Cardiac septum (tissue), 1 donor: ENCODE results near the gene FAH. TPM values are rescaled to one million over a fixed set of nuclear protein-coding genes. Genes with fewer than 3 reads are reported as not detected.
A peak's percentile ranks its signal among the peaks of the same experiment; 100 is the strongest.
"Not testable (repeated sequence)": the region's sequence is repeated elsewhere in the genome, so short reads cannot be mapped to it uniquely, and the experiment has no call there.

Source experiments
- DNase-seq: peaks from one replicate; pipeline ENCODE4 v3.0.0-alpha.2; 2020; ENCODE audit warnings: low spot score
- intact Hi-C: fragments of 100-400 bp; cut with DNase I; formaldehyde crosslinking; loops from one replicate; pipeline ENCODE4 v1.14.0; 2022
- total RNA-seq: library from RNA; stranded (reverse); fragmentation: NEBNext Ultra II Directional; extraction: Animal tissue kit (Norgen Biotek cat#: 25700); gene quantifications from one replicate; pipeline ENCODE4 v1.2.1, GENCODE V29; 2021
- donor health status: DM: no; HTN: no; CAD: no.

The FAH gene
- total RNA-seq, 1 donor from 2014 or later = 25.2 TPM

GRCh38 chr15:80141916-80142598 lies 10.7 kb upstream of the FAH start:
- DNase-seq = no peak
- intact Hi-C loops = no loop called here

- intact Hi-C loops = no loop called here
- no peak for DNase-seq
These were observed 10.2 kb upstream of the FAH start for GRCh38 chr15:80142646-80143045.

DNA sequence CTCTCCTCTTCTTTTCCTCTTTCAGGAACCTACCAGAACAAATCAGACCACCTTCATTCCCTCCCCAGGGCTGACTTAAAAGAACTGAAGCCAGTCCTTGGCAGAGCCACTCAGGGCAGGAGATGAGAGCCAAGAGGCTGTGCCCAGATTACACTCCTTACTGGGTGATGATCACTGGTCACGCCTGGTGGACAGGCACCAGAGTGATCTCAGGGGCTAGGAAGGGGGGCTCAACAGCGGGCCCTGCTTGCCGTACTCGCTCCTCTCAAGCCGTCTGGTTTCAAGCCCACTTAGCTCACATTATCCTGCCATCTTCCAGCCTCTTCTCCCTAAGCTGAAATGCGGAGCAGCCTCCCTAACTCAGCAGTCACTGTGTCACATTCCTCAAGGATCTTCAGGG lies 1.7 kb upstream of the FAH start:
- DNase-seq = no peak
- intact Hi-C loops = loop anchor here (5.0 to 10.0 kb wide), 3 partner anchors 89 to 256 kb away; partner anchors contain the start of gene MTHFS

DNA sequence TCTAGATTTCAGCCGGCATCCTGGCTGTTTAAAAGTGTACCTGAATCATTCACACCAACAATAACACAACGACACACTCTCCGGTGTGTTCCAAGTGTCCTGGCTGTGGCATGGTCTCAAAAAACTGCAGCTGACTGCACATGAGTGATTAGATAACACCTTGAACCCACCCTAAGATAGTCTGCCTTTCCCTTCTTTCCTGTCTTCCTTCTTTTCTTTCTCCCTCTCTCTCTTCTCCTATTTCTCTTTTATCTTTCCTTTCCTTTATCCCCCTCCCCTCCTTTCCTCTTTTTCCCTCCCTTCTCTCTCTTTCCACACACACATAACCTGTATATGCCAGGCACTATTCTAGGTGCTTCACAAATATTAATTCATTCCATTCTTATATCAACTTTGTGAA lies 1.2 kb upstream of the FAH start:
- intact Hi-C loops = loop anchor here (5.0 to 10.0 kb wide), 3 partner anchors 89 to 257 kb away; partner anchors contain the start of gene MTHFS
- no peak for DNase-seq

DNA sequence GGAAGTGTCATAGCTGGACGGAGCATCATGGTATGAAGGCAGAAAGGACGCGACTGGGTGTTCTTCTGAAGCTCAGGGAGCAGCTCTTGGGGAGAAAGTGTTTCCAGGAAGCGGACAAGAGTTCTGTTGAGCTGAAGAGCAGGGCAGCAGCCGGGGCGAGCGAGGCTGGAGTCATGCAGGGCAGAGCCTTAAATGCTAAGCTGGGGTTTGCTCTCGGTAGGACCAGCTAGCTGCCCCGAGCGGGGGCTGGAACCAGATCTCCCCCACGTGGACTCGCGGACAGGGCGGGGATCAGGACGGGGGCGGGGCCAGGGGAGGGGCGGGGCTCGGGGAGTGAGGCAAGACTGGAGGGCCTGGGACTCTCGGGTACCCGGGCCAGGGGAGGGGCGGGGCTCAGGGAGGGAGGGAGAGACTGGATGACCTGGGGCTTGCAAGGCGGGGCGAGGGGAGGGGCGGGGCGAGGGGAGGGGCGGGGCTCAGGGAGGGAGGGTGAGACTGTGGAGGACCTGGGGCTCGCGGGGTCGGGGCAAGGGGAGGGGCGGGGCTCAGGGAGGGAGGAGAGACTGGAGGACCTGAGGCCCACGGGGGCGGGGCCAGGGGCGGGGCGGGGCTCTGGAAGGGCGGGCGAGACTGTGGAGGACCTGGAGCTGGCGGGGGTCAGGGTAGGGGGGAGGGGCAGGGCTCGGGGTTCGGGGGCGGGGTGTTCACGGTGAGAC lies 461 bp upstream of the FAH start:
- intact Hi-C loops = loop anchor here (5.0 to 10.0 kb wide), 3 partner anchors 90 to 258 kb away; partner anchors contain the start of gene MTHFS

DNA sequence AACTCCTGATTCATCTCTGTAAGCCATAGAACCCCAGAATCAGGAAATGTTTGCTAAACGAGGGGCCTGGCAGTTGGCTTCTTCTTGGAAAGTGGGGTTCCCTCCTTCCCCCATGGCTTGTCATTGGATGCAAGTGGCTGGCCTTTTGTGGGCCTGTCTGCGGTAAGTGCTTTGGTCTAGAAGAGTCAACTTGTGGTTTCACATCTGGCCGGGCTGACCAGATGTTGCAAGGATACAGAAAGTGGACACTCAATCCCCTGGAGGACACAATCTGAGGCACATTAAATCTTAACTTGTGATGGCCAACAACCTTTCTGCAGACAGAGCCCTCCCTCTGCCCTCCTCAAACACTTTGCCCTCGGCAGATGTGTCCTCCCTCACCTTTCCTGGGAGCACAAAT lies 1.1 kb downstream of the FAH start:
- no peak for DNase-seq
- intact Hi-C loops = loop anchor here (5.0 to 10.0 kb wide), 3 partner anchors 92 to 259 kb away; partner anchors contain the start of gene MTHFS

More for the DNA sequence above, 461 bp upstream of the FAH start:
- peak; percentile 96 for DNase-seq

DNA sequence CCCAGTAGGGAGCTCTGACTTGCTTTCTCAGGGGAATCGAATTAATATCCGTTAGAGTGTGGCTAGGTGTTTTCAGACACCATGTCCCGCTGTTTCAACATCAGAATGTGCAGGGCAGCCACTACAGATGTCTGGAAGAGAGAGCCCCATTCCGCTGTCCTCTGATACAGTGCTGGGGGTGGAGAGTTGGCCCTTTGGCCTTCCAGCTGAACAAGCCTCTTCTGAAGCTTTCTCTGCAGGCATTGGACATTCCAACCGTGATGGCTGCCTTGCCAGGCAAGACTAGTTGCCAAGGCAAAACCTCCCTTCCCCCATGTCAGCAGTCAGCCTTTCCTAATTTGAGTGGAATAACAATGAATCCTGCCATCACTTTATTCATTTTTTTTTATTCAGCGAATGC lies 1.5 kb downstream of the FAH start:
- intact Hi-C loops = loop anchor here (5.0 to 10.0 kb wide), 3 partner anchors 92 to 260 kb away; partner anchors contain the start of gene MTHFS
- DNase-seq = no peak

DNA sequence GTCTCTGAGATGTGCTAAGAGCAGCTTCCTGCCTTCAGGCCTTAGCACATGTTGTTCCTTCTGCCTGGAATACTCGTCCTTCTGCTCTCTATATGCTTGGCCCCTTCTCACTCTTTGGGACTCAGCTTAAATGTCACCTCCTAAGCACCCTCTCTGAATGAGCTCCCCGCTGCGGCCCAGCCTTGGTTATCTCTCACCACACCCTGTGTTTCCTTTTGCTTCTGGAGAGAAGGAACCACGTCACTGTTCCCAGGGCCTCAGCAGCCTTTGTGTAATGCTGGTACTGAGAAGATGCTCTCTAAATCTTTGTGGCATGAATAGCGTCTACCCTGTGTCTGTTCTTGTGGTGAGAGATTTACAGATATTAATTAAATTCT lies 2.2 kb downstream of the FAH start:
- intact Hi-C loops = loop anchor here (10.0 kb wide), 1 partner anchor 260 kb away; the partner anchor contains the start of gene MTHFS
- no peak for DNase-seq

- intact Hi-C loops = loop anchor here (10.0 kb wide), 1 partner anchor 261 kb away; the partner anchor contains the start of gene MTHFS
- not testable (repeated sequence) for DNase-seq
These were observed 2.8 kb downstream of the FAH start for GRCh38 chr15:80155378-80156175.

GRCh38 chr15:80156176-80156720 lies 3.4 kb downstream of the FAH start:
- DNase-seq = no peak
- intact Hi-C loops = loop anchor here (10.0 kb wide), 1 partner anchor 261 kb away; the partner anchor contains the start of gene MTHFS

DNA sequence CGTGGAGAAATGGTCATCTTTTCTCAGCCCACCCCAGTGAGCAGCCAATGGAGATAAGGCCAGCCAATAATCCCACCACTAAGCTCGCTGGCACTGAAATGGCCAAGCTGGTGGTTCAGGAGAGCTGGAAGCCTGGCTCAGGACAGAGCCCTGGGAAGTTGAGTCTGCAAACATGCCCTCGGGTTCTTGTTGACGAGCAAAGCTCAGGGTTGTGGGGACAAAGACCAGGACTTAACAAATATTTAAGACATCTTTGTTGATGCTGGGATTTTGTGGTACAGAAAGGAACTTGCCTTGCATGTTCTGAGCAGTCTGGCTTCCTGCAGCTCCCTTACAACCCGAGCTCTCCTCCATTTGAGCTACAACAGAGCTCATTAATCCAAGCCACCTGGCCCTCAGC lies 4.4 kb downstream of the FAH start:
- intact Hi-C loops = loop anchor here (10.0 kb wide), 1 partner anchor 262 kb away; the partner anchor contains the start of gene MTHFS

GRCh38 chr15:80159301-80159700 lies 6.5 kb downstream of the FAH start:
- intact Hi-C loops = loop anchor here (10.0 kb wide), 1 partner anchor 264 kb away; the partner anchor contains the start of gene MTHFS
- DNase-seq = no peak

More for the DNA sequence above, 4.4 kb downstream of the FAH start:
- no peak for DNase-seq

DNA sequence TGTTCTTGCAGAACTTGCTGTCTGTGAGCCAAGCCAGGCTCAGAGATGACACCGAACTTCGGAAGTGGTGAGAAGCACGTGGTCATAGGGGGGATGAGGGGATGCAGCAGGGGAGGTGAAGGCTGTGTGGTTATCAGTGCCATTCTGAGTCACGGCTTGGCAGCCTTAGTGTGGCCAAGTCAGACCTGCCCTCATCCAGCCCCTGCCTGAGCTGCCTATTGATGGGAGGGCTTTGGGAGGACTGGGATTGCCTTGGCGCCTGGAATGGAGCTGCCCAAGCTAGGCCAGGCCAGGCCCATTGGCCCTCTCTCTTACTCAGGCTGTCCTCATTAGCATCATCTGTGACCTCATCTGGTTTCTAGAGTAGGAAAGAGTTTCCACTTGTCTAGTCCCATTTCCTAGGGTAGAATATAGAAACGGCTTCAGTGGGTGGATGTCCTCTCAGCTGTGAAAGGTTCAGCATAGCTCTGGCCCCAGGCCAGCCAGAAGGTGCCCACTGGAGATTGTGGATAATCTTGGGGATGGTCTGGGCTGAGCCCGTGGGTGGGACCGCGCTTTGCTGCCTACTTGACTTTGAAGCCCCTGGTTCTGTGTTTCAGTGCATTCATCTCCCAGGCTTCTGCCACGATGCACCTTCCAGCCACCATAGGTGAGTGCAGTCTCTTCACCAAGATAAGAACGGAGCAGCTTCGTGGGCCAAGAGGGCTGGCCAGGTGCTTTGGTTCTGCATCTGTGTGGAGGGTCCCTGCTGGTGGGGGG lies 7.2 kb downstream of the FAH start:
- intact Hi-C loops = loop anchor here (10.0 kb wide), 1 partner anchor 265 kb away; the partner anchor contains the start of gene MTHFS
- no peak for DNase-seq

DNA sequence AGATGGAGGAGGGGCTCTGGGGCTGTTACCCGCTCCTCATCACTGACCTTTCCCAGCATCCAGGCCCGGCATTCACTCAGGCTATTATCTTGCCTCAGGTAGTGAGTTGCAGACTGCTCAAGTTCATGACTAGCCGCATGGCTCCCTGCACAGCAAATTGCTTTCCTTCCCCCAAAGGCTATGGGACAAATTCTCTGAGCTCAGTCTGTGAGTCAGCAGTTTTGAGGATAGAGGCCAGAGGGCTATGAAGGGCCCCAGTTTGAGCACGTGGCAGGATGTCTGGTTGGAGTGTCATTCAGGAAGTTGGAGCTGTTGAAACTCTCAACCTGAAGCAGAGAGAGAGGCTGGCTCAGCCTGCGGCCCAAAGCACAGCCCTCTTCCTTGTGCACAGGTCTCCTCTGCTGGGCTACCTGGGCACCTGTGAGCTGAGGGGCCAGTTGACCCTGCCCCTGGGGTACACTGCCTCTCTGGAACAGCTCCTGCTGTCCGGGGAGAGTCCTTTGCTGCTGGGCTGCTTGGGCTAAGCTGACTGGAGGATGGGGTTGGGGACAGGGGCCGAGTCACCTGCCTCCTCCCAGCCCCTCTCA lies 7.9 kb downstream of the FAH start:
- intact Hi-C loops = no loop called here
- DNase-seq = peak; percentile 84

DNA sequence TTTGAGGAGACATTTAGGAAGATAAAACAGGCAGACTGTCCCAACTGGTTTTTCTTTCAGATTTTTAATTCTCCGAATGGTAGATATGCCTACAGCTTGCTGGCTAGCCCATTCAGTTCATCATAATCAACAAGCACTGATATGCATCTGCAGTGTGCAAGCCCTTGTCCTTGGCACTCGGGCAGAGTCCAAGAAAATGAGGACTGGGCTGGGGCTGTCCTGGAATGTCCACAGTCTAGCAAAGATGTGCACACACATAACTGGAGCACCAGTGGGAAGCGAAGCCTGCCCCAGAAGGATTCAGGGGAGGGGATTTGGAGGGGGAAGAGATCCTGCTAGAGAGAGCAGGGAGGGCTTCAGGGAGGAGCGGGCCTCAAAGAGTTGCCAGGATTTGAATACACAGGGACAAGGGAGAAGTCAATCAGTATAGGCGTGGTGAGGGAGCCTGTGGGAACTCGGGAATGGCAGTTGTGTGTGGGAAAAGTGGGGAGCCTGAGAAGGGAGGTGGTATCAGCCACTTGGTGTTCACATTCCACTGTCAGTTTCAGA lies 8.7 kb downstream of the FAH start:
- intact Hi-C loops = no loop called here
- no peak for DNase-seq

GRCh38 chr15:80162059-80162554 lies 9.3 kb downstream of the FAH start:
- DNase-seq = no peak
- intact Hi-C loops = no loop called here

GRCh38 chr15:80163217-80163616 lies 10.4 kb downstream of the FAH start:
- DNase-seq = no peak
- intact Hi-C loops = no loop called here

DNA sequence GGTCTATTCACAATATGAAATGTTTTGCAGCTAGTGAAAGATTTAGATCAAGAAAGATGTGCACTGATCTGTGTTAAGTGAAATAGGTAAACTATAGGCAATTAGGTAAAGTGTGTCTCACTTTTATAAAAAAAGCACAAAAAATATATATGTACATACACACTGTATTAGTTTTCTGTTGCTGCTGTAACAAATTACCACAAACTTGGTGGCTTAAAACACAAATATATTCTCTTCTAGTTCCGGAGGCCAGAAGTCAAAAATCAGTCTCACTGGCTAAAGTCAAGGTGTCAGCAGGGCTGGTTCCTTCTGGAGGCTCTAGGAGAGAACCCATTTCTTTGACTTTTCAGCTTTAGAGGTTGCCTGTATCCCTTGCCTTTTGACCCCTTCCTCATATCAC lies 11.1 kb downstream of the FAH start:
- intact Hi-C loops = no loop called here
- peak; percentile 3 for DNase-seq
